Measurements from ENCODE around the gene PRKAG2.

- TF ChIP-seq POLR2A (IDR thresholded peaks at IDR 0.05) (no peak), CTCF (IDR thresholded peaks at IDR 0.05) (no peak), EP300 (IDR thresholded peaks at IDR 0.05) (no peak)
These were observed 27.7 kb downstream of the PRKAG2 start for GRCh38 chr7:151849008-151849878.
